ENCODE data around the gene GPRC5C. TPM values are rescaled to one million over a fixed set of nuclear protein-coding genes. Genes with fewer than 3 reads are reported as not detected.

The GPRC5C gene
- total RNA-seq, 1 donor from 2014 or later, result 70.4 TPM

GRCh38 chr17:74432766-74433391, 991 bp downstream of the GPRC5C start:
- peak overlapping the region; percentile 73 for H3K27ac Mint-ChIP-seq (ENCODE audit: unreplicated experiment)
- H3K27me3 ChIP-seq (ENCODE audit: insufficient read depth, low read length), result peaks cover 13% of the 10 kb centered on the region
- H3K27me3 Mint-ChIP-seq (ENCODE audit: low read depth, unreplicated experiment), result peaks cover 2% of the 10 kb centered on the region
- no peaks in the 10 kb centered on the region for H3K9me3 ChIP-seq (ENCODE audit: insufficient read depth, low read depth, low read length)
- peak overlapping the region; percentile 90 for H3K4me3 Mint-ChIP-seq (ENCODE audit: unreplicated experiment)
- H3K4me2 ChIP-seq (ENCODE audit: low read length), result peak overlapping the region; percentile 90
- peaks cover 10% of the 10 kb centered on the region for H3K36me3 Mint-ChIP-seq (ENCODE audit: low read depth, unreplicated experiment)
- H2AFZ ChIP-seq (ENCODE audit: low read depth, low read length), result no peak overlapping the region
- H3K79me2 ChIP-seq (ENCODE audit: insufficient read depth, low read length), result no peaks in the 10 kb centered on the region
- peaks cover 18% of the 10 kb centered on the region for H3K4me1 ChIP-seq (ENCODE audit: insufficient read depth, low read length)
- no peaks in the 10 kb centered on the region for H3K36me3 ChIP-seq (ENCODE audit: insufficient read depth, low read length)
- H3K9ac ChIP-seq (ENCODE audit: low read length), result peak overlapping the region; percentile 26
- DNase-seq (ENCODE audit: low read depth) (no peak), FAIRE-seq (no peak)
- peaks cover 30% of the 10 kb centered on the region for H3K4me1 Mint-ChIP-seq (ENCODE audit: low read depth, unreplicated experiment)
- H3K9me3 Mint-ChIP-seq (ENCODE audit: unreplicated experiment), result peaks cover under 1% of the 10 kb centered on the region
- no peak for TF ChIP-seq EZH2 (IDR thresholded peaks at IDR 0.05; ENCODE audit: insufficient read depth, low read length)
- TF ChIP-seq CTCF (IDR thresholded peaks at IDR 0.05; ENCODE audit: insufficient read depth, low read depth, low read length), result no peak
- H4K20me1 ChIP-seq (ENCODE audit: insufficient read depth, low read length), result peaks cover 5% of the 10 kb centered on the region
- no peak overlapping the region for H3K27ac ChIP-seq (ENCODE audit: low read depth, low read length)
- peak overlapping the region; percentile 28 for H3K4me3 ChIP-seq (ENCODE audit: insufficient read depth, low read depth, low read length)

DNA sequence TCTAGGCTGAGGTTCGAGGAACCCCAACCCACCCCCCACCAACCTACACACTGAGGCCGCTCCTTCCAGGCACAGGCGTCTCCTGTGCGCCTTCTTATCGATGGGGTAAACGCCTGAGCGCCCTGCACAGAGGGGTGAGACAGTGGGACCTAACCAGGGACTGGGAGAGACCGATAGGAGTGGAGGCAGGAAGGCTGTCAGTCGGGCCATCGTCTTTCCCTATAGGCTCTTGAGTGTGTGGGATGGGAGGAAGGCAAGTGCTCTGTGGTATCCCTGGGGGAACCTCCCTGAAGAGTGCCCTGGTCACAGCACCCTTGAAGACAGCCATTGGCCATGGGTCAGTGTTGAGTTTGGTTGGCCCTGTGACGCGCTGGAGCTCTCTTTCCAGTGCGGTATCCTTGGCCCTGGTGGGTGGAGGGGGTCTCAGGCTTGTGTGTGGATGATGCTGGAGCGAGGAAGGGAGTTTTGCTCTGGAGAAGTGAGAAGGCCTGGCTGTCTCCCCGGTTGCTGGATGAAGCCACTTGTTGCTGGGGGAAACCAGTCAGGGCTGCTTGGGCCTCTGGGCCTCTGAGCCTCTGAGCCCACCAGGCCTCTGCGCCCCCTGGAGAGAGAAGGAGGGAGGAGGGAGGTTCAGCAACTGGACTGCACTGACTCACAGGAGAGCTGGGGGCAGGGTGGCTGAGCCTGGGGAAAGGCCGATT, 1.7 kb downstream of the GPRC5C start:
- peaks cover 30% of the 10 kb centered on the region for H3K4me1 Mint-ChIP-seq (ENCODE audit: low read depth, unreplicated experiment)
- H3K27ac Mint-ChIP-seq (ENCODE audit: unreplicated experiment), result peak overlapping the region; percentile 77
- no peaks in the 10 kb centered on the region for H3K79me2 ChIP-seq (ENCODE audit: insufficient read depth, low read length)
- no peak overlapping the region for H3K9ac ChIP-seq (ENCODE audit: low read length)
- peaks cover 2% of the 10 kb centered on the region for H3K9me3 Mint-ChIP-seq (ENCODE audit: unreplicated experiment)
- peaks cover 5% of the 10 kb centered on the region for H4K20me1 ChIP-seq (ENCODE audit: insufficient read depth, low read length)
- H3K4me1 ChIP-seq (ENCODE audit: insufficient read depth, low read length), result peaks cover 18% of the 10 kb centered on the region
- H3K27me3 Mint-ChIP-seq (ENCODE audit: low read depth, unreplicated experiment), result no peaks in the 10 kb centered on the region
- peaks cover 12% of the 10 kb centered on the region for H3K36me3 Mint-ChIP-seq (ENCODE audit: low read depth, unreplicated experiment)
- no peaks in the 10 kb centered on the region for H3K36me3 ChIP-seq (ENCODE audit: insufficient read depth, low read length)
- H3K4me3 Mint-ChIP-seq (ENCODE audit: unreplicated experiment), result peak overlapping the region; percentile 90
- no peak for FAIRE-seq
- H3K4me2 ChIP-seq (ENCODE audit: low read length), result peak overlapping the region; percentile 90
- no peak overlapping the region for H3K27ac ChIP-seq (ENCODE audit: low read depth, low read length)
- peaks cover 13% of the 10 kb centered on the region for H3K27me3 ChIP-seq (ENCODE audit: insufficient read depth, low read length)
- no peaks in the 10 kb centered on the region for H3K9me3 ChIP-seq (ENCODE audit: insufficient read depth, low read depth, low read length)
- TF ChIP-seq EZH2 (IDR thresholded peaks at IDR 0.05; ENCODE audit: insufficient read depth, low read length), result no peak
- no peak for TF ChIP-seq CTCF (IDR thresholded peaks at IDR 0.05; ENCODE audit: insufficient read depth, low read depth, low read length)
- H3K4me3 ChIP-seq (ENCODE audit: insufficient read depth, low read depth, low read length), result no peak overlapping the region
- DNase-seq (ENCODE audit: low read depth), result no peak
- no peak overlapping the region for H2AFZ ChIP-seq (ENCODE audit: low read depth, low read length)
